ENCODE results near the gene ALPI.

ALPI gene

GRCh38 chr2:232501794-232502390 is 45.9 kb downstream of the ALPI start:
- no peak for DNase-seq (ENCODE audit: extremely low read depth, low read depth)
- no peak for TF ChIP-seq CTCF (IDR thresholded peaks at IDR 0.05; ENCODE audit: low read depth, low read length)

GRCh38 chr2:232502511-232502910 is 46.6 kb downstream of the ALPI start:
- no peak for TF ChIP-seq CTCF (IDR thresholded peaks at IDR 0.05; ENCODE audit: low read depth, low read length)
- DNase-seq (ENCODE audit: extremely low read depth, low read depth) = no peak

GRCh38 chr2:232502911-232503808 is 47.2 kb downstream of the ALPI start:
- DNase-seq (ENCODE audit: extremely low read depth, low read depth) = no peak
- no peak for TF ChIP-seq CTCF (IDR thresholded peaks at IDR 0.05; ENCODE audit: low read depth, low read length)

- DNase-seq (ENCODE audit: extremely low read depth, low read depth) = no peak
- TF ChIP-seq CTCF (IDR thresholded peaks at IDR 0.05; ENCODE audit: low read depth, low read length) = no peak
Measured at GRCh38 chr2:232503809-232504323, 47.9 kb downstream of the ALPI start.

GRCh38 chr2:232504438-232504837 is 48.5 kb downstream of the ALPI start:
- no peak for TF ChIP-seq CTCF (IDR thresholded peaks at IDR 0.05; ENCODE audit: low read depth, low read length)
- DNase-seq (ENCODE audit: extremely low read depth, low read depth) = no peak

- no peak for DNase-seq (ENCODE audit: extremely low read depth, low read depth)
- TF ChIP-seq CTCF (IDR thresholded peaks at IDR 0.05; ENCODE audit: low read depth, low read length) = no peak
Measured at GRCh38 chr2:232505856-232506255, 49.9 kb downstream of the ALPI start.

GRCh38 chr2:232506709-232507108 is 50.8 kb downstream of the ALPI start:
- DNase-seq (ENCODE audit: extremely low read depth, low read depth) = no peak
- no peak for TF ChIP-seq CTCF (IDR thresholded peaks at IDR 0.05; ENCODE audit: low read depth, low read length)
